GM12878 (cell line): ENCODE measurements around the gene VSIG8.

Experiments
- CTCF ChIP-seq, 3 experiments: IDR thresholded peaks in 2 of 3; conservative IDR thresholded peaks in 1 of 3; 2 replicates each; pipeline ENCODE4 v1.5.1; 2011; ENCODE audit warnings: low read depth in 3 of 3, low read length in 3 of 3, mild to moderate bottlenecking in 3 of 3, control low read depth in 2 of 3, moderate library complexity in 2 of 3, inconsistent platforms in 1 of 3, mixed read lengths in 1 of 3; ENCODE audit not compliant: control insufficient read depth in 2 of 3, insufficient read depth in 1 of 3; ENCODE audit errors: extremely low read depth in 1 of 3
- EZH2 ChIP-seq: IDR thresholded peaks from 2 replicates; pipeline ENCODE4 v1.6.1; 2012; ENCODE audit warnings: low read depth, mild to moderate bottlenecking, control low read depth, inconsistent platforms, low read length, borderline replicate concordance; ENCODE audit not compliant: control insufficient read depth
- JUND ChIP-seq: IDR thresholded peaks from 2 replicates; pipeline ENCODE4 v1.6.1; 2012; ENCODE audit warnings: low read depth, mild to moderate bottlenecking, low read length, improper control_type of control experiment, moderate library complexity
- ZNF24 ChIP-seq: fragments of 450-650 bp; IDR thresholded peaks from 2 replicates; pipeline ENCODE4 v1.6.1; 2017; ENCODE audit warnings: antibody characterized with exemption, mild to moderate bottlenecking
- ZNF274 ChIP-seq: IDR thresholded peaks from one replicate; pipeline ENCODE4 v1.8.0; 2011; ENCODE audit not compliant: insufficient read length, insufficient read depth
- TF ChIP-seq, protein P1 (sequence below): IDR thresholded peaks from 2 replicates; pipeline ENCODE4 v1.6.1; 2011; ENCODE audit warnings: low read depth, low read length, improper control_type of control experiment, borderline replicate concordance

GRCh38 chr1:159860456-159860855 lies 2.0 kb downstream of the VSIG8 start:
- TF ChIP-seq ZNF274 (no peak), ZNF24 (no peak), CTCF (IDR thresholded peaks at IDR 0.05 in 2 of 3, conservative IDR thresholded peaks at IDR 0.05 in 1 of 3; ENCODE audit: control insufficient read depth in 2 of 3, extremely low read depth in 1 of 3, insufficient read depth in 1 of 3, low read depth in 3 of 3, low read length in 3 of 3) (no peak), JUND (no peak), EZH2 (no peak)
- TF ChIP-seq, protein P1, sequence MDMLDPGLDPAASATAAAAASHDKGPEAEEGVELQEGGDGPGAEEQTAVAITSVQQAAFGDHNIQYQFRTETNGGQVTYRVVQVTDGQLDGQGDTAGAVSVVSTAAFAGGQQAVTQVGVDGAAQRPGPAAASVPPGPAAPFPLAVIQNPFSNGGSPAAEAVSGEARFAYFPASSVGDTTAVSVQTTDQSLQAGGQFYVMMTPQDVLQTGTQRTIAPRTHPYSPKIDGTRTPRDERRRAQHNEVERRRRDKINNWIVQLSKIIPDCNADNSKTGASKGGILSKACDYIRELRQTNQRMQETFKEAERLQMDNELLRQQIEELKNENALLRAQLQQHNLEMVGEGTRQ: no peak
